ENCODE results near the gene TLL1. TPM values are rescaled to one million over a fixed set of nuclear protein-coding genes. Genes with fewer than 3 reads are reported as not detected.

The TLL1 gene
- total RNA-seq, 1 experiment from 2014 or later, result not detected

- no peaks in the 10 kb centered on the region for H3K79me2 ChIP-seq (ENCODE audit: insufficient read depth, low read length)
- Mint-ChIP-seq H3K9me3 (no peaks in the 10 kb centered on the region), H3K4me1 (no peaks in the 10 kb centered on the region), H3K4me3 (no peak overlapping the region), H3K36me3 (ENCODE audit: insufficient read depth in 1 of 3, low read depth in 3 of 3) (no peaks in the 10 kb centered on the region), H3K27me3 (ENCODE audit: low read depth) (no peaks in the 10 kb centered on the region), H3K27ac (no peak overlapping the region)
- no peak overlapping the region for H3K18ac ChIP-seq (ENCODE audit: insufficient read length, low read depth, low read length)
- H3K4ac ChIP-seq (ENCODE audit: low read depth, low read length), result no peak overlapping the region
- H2BK12ac ChIP-seq (ENCODE audit: insufficient read length, low read depth, low read length), result no peak overlapping the region
- no peaks in the 10 kb centered on the region for H3K79me1 ChIP-seq (ENCODE audit: insufficient read depth, low read depth, low read length, poor library complexity, severe bottlenecking)
- H3K9me3 ChIP-seq (ENCODE audit: control insufficient read depth, low read depth, low read length), result no peaks in the 10 kb centered on the region
- no peak overlapping the region for H3K9ac ChIP-seq (ENCODE audit: extremely low read depth, insufficient read length, low read length)
- H4K91ac ChIP-seq (ENCODE audit: insufficient read length, low read depth, low read length), result no peak overlapping the region
- no peak overlapping the region for H3K4me2 ChIP-seq (ENCODE audit: insufficient read depth, insufficient read length, low read length)
- DNase-seq, result no peak
- H3K4me1 ChIP-seq (ENCODE audit: insufficient read depth, low read length), result no peaks in the 10 kb centered on the region
- no peaks in the 10 kb centered on the region for H3K27me3 ChIP-seq (ENCODE audit: insufficient read depth, low read length)
- H2AFZ ChIP-seq (ENCODE audit: low read length), result no peak overlapping the region
- no peak for TF ChIP-seq CTCF (conservative IDR thresholded peaks at IDR 0.05)
- H3T11ph ChIP-seq (ENCODE audit: low read length), result no peak overlapping the region
- H2BK5ac ChIP-seq (ENCODE audit: insufficient read length, low read length), result no peak overlapping the region
- H2BK120ac ChIP-seq (ENCODE audit: low read depth, low read length, poor library complexity, severe bottlenecking), result no peak overlapping the region
- H3K23me2 ChIP-seq (ENCODE audit: insufficient read length, low read depth, low read length, poor library complexity, severe bottlenecking), result no peaks in the 10 kb centered on the region
- no peak overlapping the region for H2BK20ac ChIP-seq (ENCODE audit: low read depth, low read length, poor library complexity, severe bottlenecking)
- no peak overlapping the region for H3K56ac ChIP-seq (ENCODE audit: insufficient read length, low read depth, low read length)
- WGBS (ENCODE audit: extremely low coverage, insufficient read length, low lambda C conversion rate), result no CpG with 5 or more reads among the region's 1 CpG
- H4K20me1 ChIP-seq (ENCODE audit: control insufficient read depth, insufficient read depth, insufficient read length), result no peaks in the 10 kb centered on the region
- no peak overlapping the region for H3K27ac ChIP-seq (ENCODE audit: insufficient read length, low read depth, low read length)
- no peak overlapping the region for H3K14ac ChIP-seq (ENCODE audit: insufficient read depth, low read length)
- H4K8ac ChIP-seq (replicated peaks; ENCODE audit: insufficient read length, low read depth, low read length), result no peak overlapping the region
- no peak overlapping the region for H2BK15ac ChIP-seq (ENCODE audit: low read depth, low read length)
- H2AK5ac ChIP-seq (ENCODE audit: insufficient read length, low read length), result no peak overlapping the region
- H4K5ac ChIP-seq (ENCODE audit: insufficient read length, low read depth, low read length), result no peak overlapping the region
- H3K23ac ChIP-seq (ENCODE audit: insufficient read length, low read depth, low read length), result no peak overlapping the region
Measured at GRCh38 chr4:166075599-166075998, 202.6 kb downstream of the TLL1 start.
